ENCODE data around the gene RASL10A.

Gene RASL10A

DNA sequence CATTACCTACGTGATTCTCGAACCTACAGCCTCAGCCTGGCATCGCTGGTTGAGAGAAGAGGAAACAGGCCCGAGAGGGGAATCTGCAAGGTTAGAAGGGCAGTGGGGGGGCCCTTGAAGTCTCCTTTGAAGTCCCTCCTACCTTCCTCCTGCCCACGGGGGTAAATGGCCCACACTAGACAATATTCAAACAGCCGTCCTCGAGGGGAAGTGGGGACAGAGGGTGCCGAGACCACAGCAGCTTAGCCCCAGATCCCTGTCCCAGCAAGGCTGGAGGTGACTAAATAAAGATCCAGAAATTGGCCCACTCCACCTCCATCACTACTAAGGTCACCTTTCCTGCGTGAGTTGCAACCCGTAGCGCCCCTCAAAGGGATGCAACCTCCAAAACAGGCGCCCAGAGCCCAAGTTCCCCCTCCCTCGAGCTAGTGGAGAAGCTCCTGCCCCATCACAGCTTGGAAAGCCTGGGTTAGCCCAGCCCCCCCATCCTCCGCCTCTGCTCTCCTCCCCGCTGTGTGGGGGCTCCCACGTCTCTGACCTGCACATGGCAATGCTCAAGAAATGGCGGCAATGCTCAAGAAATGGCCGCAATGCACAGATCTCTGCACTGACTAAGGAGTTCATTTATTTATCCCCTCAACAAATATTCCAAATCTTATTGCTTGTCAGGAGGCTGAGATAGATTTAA, 788 bp upstream of the RASL10A start:
- DNase-seq, result no peak

DNA sequence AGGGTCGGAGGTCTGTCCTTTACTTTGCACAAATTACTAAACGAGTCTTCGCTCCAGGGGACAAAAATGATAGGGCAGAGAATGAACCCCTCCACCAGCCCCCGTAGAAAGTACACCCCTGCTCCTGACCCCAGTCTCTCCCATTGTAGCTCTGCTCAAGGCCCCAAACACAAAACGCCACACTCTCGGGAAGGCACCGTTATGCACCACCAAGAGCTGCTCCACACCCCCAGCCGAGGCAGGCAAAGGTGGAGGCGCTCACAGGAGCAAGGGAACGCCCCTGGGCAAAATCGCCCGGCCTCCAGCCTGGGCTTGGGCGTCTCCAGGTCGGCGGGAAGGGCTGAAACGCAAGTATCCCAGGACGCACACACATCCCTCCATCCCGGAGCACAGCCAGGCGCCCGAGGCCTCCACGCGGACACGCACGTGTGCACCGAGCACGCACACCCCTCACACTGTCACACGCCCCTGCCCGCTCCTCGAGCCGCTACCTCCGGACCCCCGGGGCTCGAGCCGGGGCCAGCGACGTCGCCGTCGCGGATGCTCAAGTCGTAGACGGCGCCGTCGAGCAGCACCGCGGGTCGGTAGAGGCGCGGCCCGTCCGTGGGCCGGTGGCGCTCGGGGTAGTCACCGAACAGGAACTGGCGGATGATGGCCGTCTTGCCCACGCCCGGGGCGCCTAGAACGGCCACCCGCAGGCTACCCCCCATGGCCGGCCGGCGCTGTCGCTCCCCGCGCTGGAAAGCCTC, 786 bp downstream of the RASL10A start:
- DNase-seq, result no peak

- no peak for DNase-seq
These were observed 1.7 kb downstream of the RASL10A start for GRCh38 chr22:29313576-29314466.

- no peak for DNase-seq
These were observed 2.3 kb downstream of the RASL10A start for GRCh38 chr22:29313126-29313575.

- no peak for DNase-seq
These were observed 3.0 kb downstream of the RASL10A start for GRCh38 chr22:29312218-29313125.

GRCh38 chr22:29311464-29312217, 3.9 kb downstream of the RASL10A start:
- DNase-seq, result peak; percentile 19

- DNase-seq, result peak; percentile 31
These were observed 4.6 kb downstream of the RASL10A start for GRCh38 chr22:29310863-29311339.

- no peak for DNase-seq
These were observed 5.2 kb downstream of the RASL10A start for GRCh38 chr22:29310065-29310862.

DNA sequence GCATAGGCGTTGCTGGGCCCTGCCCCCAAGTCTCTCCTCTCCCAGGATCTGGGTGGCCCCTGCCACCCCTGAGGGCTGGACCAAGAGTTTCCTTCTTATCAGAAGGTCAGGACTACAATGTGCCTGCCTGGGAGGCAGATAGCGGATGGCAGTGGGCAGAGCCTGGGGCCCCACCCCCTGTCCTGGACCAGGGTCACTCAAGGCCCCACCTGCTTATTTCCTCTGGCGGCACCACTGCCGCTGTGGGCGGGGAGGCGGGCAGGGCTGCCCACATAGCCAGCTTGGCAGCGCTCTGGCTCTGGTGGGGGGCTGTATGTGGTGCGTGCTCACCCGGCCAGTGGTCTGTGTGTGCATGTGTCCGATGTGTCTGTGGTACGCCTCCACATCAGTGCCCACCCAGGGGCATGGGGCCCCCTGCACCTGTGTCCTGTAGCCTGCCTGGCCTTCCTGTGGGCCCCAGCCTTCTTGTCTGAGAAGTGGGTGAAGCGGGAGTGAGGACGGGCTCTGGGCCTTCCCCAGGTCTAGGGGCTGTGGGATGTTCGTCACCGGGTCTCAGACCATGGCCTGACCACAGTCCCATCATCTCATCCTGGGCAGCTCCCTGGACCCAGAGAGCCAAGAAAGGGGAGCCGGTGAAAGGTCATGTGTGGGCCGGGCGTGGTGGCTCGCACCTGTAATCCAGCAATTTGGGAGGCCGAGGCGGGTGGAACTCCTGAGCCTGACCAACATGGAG, 6.0 kb downstream of the RASL10A start:
- no peak for DNase-seq

GRCh38 chr22:29308791-29309262, 6.7 kb downstream of the RASL10A start:
- DNase-seq, result no peak

DNA sequence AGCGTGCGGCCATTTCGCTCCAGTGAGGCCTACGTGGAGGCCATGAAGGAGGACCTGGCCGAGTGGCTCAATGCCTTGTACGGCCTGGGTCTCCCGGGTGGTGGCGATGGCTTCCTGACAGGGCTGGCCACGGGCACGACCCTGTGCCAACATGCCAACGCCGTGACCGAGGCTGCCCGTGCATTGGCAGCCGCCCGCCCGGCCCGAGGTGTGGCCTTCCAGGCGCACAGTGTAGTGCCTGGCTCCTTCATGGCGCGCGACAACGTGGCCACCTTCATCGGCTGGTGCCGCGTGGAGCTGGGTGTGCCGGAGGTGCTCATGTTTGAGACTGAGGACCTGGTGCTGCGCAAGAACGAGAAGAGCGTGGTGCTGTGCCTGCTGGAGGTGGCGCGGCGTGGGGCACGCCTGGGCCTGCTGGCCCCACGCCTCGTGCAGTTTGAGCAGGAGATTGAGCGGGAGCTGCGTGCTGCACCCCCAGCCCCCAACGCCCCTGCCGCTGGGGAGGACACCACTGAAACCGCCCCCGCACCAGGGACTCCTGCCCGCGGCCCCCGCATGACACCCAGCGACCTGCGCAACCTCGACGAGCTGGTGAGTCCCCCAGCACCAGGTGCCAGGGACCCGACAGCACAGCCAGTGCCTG, 7.2 kb downstream of the RASL10A start:
- no peak for DNase-seq

DNA sequence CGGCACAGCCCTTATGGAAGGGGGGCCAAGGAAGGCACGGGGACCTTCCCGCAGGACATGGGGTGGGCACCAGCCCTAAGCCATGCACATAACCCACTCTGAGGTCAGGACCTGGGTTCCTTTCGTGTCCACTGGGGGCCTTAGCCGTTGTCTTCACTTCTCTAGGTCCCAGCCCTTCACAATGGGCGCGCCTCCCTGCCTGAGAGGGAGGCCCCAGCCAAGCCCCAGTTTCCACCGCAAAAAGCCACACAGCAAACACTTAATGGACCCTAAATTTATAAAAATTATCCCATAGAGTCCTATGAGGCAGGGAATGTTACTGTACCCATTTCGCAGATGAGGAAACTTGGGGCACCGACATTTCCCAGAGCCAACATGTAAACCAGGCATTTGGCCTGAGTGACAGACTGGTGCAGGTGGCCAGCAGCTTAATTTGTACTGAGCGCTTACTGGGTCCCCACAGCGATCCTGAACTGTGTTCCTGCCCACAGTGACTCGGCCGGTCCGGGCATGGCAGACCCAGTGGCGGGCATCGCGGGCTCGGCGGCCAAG, 7.8 kb downstream of the RASL10A start:
- DNase-seq, result no peak

GRCh38 chr22:29306835-29307595, 8.5 kb downstream of the RASL10A start:
- DNase-seq, result peak; percentile 69

DNA sequence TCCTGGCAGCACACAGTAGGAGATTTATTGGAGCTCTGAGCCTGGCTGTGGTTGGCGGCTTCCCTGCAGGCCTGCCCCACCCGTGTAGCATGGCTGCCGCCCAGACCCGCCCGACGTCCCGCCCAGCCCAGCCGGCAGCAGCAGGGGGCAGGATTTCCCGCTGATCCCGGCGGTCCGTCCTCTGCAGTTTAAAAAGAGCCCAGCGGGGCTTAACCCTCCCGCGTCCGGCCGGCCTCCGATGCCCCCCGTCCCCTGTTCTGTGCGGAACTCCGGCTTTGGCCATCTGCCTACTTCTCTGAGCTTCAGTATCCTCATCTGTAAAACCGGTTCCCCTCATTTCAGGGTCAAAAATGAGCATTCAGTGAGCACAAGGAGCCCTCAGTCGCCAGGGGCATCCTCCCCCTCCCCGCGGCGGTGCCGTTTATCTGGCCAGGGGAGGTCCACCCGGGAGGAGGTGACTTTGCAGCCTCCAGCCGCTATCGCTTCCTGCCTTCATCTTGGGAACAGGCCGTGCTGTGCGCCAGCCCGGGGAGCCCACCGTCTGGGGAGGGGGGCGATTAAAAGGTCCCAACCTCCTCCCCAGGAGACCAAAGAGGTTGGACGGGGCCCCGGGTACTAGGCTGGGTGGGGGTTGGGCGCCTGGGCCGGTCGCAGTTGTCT, 9.2 kb downstream of the RASL10A start, which contains the start of gene GAS2L1:
TSS of gene GAS2L1 (plus strand) at position 476 of the 660 bp plus-strand sequence. CDS start 1,456 bp downstream, outside the sequence.
- peak; percentile 73 for DNase-seq

GRCh38 chr22:29305836-29306174, 9.7 kb downstream of the RASL10A start:
- DNase-seq, result no peak

DNA sequence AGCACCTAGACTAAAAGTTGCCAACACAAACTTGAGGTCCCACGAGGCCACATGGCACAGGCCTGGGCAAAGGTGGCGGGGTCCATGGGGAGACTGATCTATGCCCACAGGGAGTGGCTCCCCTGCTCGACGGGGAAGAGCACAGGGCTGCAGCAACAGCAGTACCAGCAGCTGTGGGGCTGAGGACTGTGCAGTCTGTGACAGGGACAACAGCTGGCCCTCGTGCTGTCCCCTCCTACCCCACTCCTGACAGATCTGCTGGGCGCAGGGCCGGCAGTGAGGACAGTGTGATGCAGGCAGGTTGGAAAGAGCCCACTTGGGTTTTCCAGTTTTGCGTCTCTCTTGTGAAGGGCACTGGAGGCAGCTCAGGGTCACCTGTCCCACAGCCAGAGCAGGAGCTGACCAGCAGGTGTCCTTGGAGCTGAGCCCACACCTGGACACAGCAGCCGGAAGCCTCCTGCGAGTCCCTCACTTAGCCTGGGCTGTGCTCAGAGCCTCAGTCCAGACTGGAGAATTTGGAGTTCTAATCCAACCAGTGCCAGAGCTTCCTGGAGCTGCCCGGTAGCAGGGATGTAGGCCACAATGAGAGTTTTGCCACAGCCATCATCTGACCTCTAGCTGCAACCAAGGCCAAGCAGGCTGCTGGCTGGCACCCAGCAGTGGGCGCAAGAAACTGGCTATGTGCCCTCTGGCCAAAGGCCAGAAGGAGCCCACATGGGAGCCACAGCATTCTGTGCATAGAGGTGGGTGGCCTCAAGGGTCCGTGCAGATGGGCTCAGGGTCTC, 12.6 kb downstream of the RASL10A start:
- DNase-seq, result no peak

GRCh38 chr22:29302402-29302680, 13.2 kb downstream of the RASL10A start:
- DNase-seq, result no peak

All from NCI-H2171 treated with DMSO at 0.1 percent for 48 hours (cell line).